SJCRH30 (cell line): Measurements from ENCODE around the gene B3GALT4. TPM values are rescaled to one million over a fixed set of nuclear protein-coding genes. Genes with fewer than 3 reads are reported as not detected.

Source experiments
- DNase-seq, 2 experiments: peaks; one replicate each; pipeline ENCODE4 v3.0.0-alpha.2; 2015 to 2020
- H3K27ac ChIP-seq: fragments of 250-450 bp; sonication (Bioruptor Pico); 2 replicates; pipeline ENCODE4 v1.5.1; 2020; ENCODE audit warnings: mild to moderate bottlenecking, moderate library complexity
- H3K27me3 ChIP-seq: fragments of 250-450 bp; sonication (Bioruptor Pico); 2 replicates; pipeline ENCODE4 v1.5.1; 2020; ENCODE audit warnings: mild to moderate bottlenecking, moderate library complexity
- H3K36me3 ChIP-seq: fragments of 250-450 bp; sonication (Bioruptor Pico); 2 replicates; pipeline ENCODE4 v1.5.1; 2020; ENCODE audit warnings: mild to moderate bottlenecking, moderate library complexity
- H3K4me1 ChIP-seq: fragments of 250-450 bp; sonication (Bioruptor Pico); 2 replicates; pipeline ENCODE4 v1.5.1; 2020; ENCODE audit warnings: mild to moderate bottlenecking, moderate library complexity
- H3K4me3 ChIP-seq: fragments of 250-450 bp; sonication (Bioruptor Pico); 2 replicates; pipeline ENCODE4 v1.5.1; 2020; ENCODE audit warnings: mild to moderate bottlenecking, moderate library complexity
- H3K9me3 ChIP-seq: fragments of 250-450 bp; sonication (Bioruptor Pico); replicated peaks from 2 replicates; pipeline ENCODE4 v1.5.1; 2020; ENCODE audit warnings: mild to moderate bottlenecking, moderate library complexity
- total RNA-seq: library from RNA; depleted of rRNA; stranded (reverse); fragments of >200 nt; shearing (Covaris generic); gene quantifications from 2 replicates; pipeline ENCODE4 v1.2.3, GENCODE V29; 2014

B3GALT4 gene
- total RNA-seq, 1 experiment from 2014 or later = 0.95 TPM

DNA sequence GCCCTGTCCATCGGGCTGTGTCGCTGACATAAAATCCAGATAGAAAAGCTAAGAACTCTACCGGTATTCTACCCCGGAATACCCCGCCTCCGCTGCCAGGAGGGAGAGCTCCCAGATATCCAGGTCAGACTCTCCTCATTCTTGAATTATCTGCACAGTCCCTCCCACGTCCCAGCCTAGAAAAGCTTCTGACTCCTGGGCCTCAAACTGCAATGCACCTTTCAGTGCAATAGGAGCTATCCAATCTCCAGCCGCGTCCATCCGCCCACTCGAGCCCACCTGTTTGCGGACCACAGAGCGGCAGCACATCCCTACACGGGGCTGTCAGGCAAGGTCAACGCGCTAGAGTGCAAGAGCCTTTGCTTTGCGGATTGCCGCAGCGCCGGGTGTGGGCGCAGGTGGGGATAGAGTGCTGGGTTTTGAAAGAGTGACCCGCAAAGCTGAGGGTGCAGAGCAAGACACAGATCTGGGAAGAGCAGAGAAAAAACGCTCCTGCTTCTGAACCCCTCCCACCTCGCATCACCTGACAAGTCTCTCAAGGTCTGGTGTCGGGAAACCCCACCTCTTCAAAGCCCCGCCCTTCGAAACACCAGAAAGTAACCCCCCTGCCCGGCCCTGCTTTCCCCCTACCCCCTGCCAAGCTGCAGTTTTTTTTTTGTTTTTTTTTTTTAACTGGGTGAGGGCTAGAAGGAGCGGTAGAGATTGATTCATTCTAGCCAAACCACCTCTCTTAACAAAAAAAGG is 35.6 kb downstream of the B3GALT4 start:
- Histone ChIP-seq H3K36me3 (no peaks in the 10 kb centered on the region), H3K4me1 (peaks cover 3% of the 10 kb centered on the region; the same call in 1 of the 2 replicates), H3K4me3 (peak overlapping the region; percentile 74), H3K9me3 (no peaks in the 10 kb centered on the region), H3K27ac (no peak overlapping the region), H3K27me3 (no peaks in the 10 kb centered on the region)
- peak; percentile 31 to 49 for DNase-seq

GRCh38 chr6:33313105-33313708 is 36.3 kb downstream of the B3GALT4 start:
- Histone ChIP-seq H3K9me3 (no peaks in the 10 kb centered on the region), H3K36me3 (no peaks in the 10 kb centered on the region), H3K4me3 (peak overlapping the region; percentile 74), H3K4me1 (peaks cover 3% of the 10 kb centered on the region; the same call in 1 of the 2 replicates), H3K27ac (peak overlapping the region; percentile 28; the same call in 1 of the 2 replicates), H3K27me3 (no peaks in the 10 kb centered on the region)
- DNase-seq = peak; percentile 39 to 53

- peak within 1 kb of the TSS; percentile 74 for H3K4me3 ChIP-seq
- H3K4me1 ChIP-seq = peaks cover 7% of the 10 kb centered on the region
- peak within 1 kb of the TSS; percentile 28; the same call in 1 of the 2 replicates for H3K27ac ChIP-seq
- H3K9me3 ChIP-seq = no peaks in the 10 kb centered on the region
- peaks cover 6% of the 10 kb centered on the region; the same call in 1 of the 2 replicates for H3K36me3 ChIP-seq
- DNase-seq = peak; percentile 45 to 59
- H3K27me3 ChIP-seq = no peaks in the 10 kb centered on the region
Measured at GRCh38 chr6:33313709-33314514, 37.0 kb downstream of the B3GALT4 start, which contains the start of gene TAPBP. Gene TAPBP (minus strand): TSS chr6:33314078. CDS start chr6:33314041, 37 bp downstream.

GRCh38 chr6:33314515-33314942 is 37.6 kb downstream of the B3GALT4 start:
- Histone ChIP-seq H3K4me1 (peaks cover 7% of the 10 kb centered on the region), H3K27ac (no peak overlapping the region), H3K4me3 (peak overlapping the region; percentile 74), H3K27me3 (no peaks in the 10 kb centered on the region), H3K36me3 (peaks cover 11% of the 10 kb centered on the region), H3K9me3 (no peaks in the 10 kb centered on the region)
- DNase-seq = peak in 1 of 2 experiments; percentile 28

- Histone ChIP-seq H3K36me3 (peaks cover 17% of the 10 kb centered on the region), H3K4me1 (peaks cover 7% of the 10 kb centered on the region), H3K9me3 (no peaks in the 10 kb centered on the region), H3K27me3 (no peaks in the 10 kb centered on the region), H3K4me3 (peak overlapping the region; percentile 74; the same call in 1 of the 2 replicates), H3K27ac (no peak overlapping the region)
- DNase-seq = no peak
Measured at GRCh38 chr6:33314943-33315792, 38.2 kb downstream of the B3GALT4 start.

DNA sequence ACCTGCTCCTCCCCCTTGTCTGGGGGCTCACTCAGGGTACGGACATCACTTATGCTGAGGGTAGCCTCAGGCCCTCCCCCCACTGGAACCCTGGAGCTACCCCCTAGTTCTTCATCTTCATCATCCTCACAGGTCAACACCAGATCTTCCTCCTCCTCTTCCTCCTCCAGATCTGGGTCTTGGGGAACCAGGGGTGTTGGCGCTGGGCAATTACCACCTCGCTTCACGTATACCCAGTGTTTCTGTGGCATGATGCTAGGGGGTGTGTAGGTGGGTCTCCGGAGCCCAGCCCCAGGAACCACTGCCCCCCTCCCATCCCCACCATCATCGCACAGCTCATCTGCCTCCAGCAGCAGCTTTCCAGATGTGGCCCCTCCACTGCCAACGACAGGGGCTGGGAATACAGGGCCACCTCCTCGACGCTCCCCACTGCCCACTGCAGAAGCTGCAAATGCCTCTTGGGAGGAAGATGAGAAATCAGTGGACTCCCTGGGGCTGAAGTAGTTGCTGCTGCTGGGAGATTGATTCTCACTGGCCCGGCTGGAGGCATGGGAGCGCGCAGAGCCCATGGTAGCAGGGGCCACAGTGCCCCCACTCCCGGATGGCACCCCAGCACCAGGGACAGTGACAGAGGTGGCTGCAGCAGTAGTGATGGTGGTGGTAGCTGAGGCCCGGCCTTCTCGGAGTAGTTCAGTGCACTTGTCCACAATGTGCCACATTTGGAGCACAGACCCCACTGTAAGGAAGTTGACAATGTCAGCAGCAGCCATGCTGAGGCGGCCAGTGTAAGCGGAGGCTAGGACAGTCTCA is 39.1 kb downstream of the B3GALT4 start:
- no peaks in the 10 kb centered on the region for H3K27me3 ChIP-seq
- DNase-seq = no peak
- peaks cover 26% of the 10 kb centered on the region for H3K36me3 ChIP-seq
- H3K27ac ChIP-seq = no peak overlapping the region
- no peaks in the 10 kb centered on the region for H3K9me3 ChIP-seq
- H3K4me3 ChIP-seq = no peak overlapping the region
- peaks cover 7% of the 10 kb centered on the region for H3K4me1 ChIP-seq

GRCh38 chr6:33316603-33317418 is 39.9 kb downstream of the B3GALT4 start:
- Histone ChIP-seq H3K9me3 (no peaks in the 10 kb centered on the region), H3K4me3 (peak overlapping the region; percentile 51), H3K27ac (no peak overlapping the region), H3K4me1 (peaks cover 7% of the 10 kb centered on the region), H3K27me3 (no peaks in the 10 kb centered on the region), H3K36me3 (peaks cover 27% of the 10 kb centered on the region)
- peak in 1 of 2 experiments; percentile 24 for DNase-seq

DNA sequence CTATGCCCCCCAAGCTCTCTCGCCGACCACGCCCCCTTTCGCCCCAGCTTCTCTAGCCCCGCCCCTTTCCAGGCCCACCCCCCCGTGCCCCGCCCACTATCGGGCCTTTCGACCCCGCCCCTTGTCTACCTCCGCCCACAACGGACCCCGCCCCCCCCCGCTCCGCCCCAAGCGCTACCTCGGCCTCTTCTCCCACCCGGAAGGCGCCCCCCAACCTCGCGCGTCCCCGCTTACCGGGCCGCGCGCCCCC is 40.4 kb downstream of the B3GALT4 start:
- DNase-seq = no peak
- no peak overlapping the region for H3K27ac ChIP-seq

GRCh38 chr6:33317669-33318425 is 40.9 kb downstream of the B3GALT4 start, which contains the start of gene ZBTB22:
Gene ZBTB22 (minus strand): TSS chr6:33317744. CDS start chr6:33316916, 828 bp downstream.
- H3K27ac ChIP-seq = peak within 1 kb of the TSS; percentile 42
- H3K36me3 ChIP-seq = peaks cover 27% of the 10 kb centered on the region
- DNase-seq = peak; percentile 99
- H3K4me1 ChIP-seq = peaks cover 7% of the 10 kb centered on the region
- H3K4me3 ChIP-seq = peak within 1 kb of the TSS; percentile 72
- no peaks in the 10 kb centered on the region for H3K9me3 ChIP-seq
- no peaks in the 10 kb centered on the region for H3K27me3 ChIP-seq

More for the DNA sequence above, 40.4 kb downstream of the B3GALT4 start:
- Histone ChIP-seq H3K27me3 (no peaks in the 10 kb centered on the region), H3K9me3 (no peaks in the 10 kb centered on the region), H3K36me3 (peaks cover 27% of the 10 kb centered on the region), H3K4me3 (peak overlapping the region; percentile 51), H3K4me1 (peaks cover 7% of the 10 kb centered on the region)

GRCh38 chr6:33318426-33319073 is 41.6 kb downstream of the B3GALT4 start:
- H3K27ac ChIP-seq = no peak overlapping the region
- peaks cover 7% of the 10 kb centered on the region for H3K4me1 ChIP-seq
- H3K27me3 ChIP-seq = no peaks in the 10 kb centered on the region
- peaks cover 27% of the 10 kb centered on the region for H3K36me3 ChIP-seq
- no peak for DNase-seq
- H3K4me3 ChIP-seq = peak overlapping the region; percentile 72
- no peaks in the 10 kb centered on the region for H3K9me3 ChIP-seq

DNA sequence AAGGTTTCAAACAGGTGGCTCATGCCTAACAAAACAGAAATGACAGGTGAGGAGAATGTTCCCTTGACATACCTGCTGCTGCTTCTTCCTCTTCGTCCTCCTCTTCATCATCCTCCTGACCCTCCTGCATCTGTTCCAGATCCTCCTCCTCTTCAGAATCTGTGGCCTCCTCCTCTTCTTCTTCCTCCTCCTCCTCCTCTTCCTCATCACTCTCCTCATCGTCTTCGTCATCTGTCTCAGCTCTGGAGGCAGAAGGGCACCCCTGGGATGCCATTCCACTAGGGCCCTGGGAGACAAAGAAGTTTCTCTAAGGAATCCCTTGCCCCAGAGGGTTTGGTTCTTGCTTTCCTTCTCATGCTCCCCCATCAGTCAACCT is 43.0 kb downstream of the B3GALT4 start:
- Histone ChIP-seq H3K4me3 (no peak overlapping the region), H3K27ac (no peak overlapping the region), H3K36me3 (peaks cover 27% of the 10 kb centered on the region), H3K4me1 (peaks cover 13% of the 10 kb centered on the region), H3K27me3 (no peaks in the 10 kb centered on the region), H3K9me3 (no peaks in the 10 kb centered on the region)
- no peak for DNase-seq
